ENCODE measurements around the gene COPB1.

Gene COPB1

DNA sequence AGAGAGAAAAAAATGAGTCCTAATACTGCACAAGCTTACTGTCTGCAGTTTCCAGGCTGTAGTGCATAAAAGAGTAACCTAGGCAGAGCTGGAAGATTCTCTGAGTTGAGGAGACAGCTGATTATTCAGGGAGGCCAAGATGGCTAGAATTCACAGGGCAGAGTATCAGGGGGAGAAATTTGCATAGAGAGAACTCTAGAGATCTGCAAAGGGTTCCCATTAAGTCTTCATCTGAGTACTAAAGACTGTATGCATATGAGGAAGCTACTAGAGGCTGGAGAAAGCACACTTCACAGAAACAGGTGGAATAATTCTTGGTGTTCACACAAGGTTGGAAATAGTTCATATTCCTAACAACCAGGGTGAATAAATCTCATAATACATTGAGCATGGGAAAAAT lies 74.0 kb downstream of the COPB1 start:
- DNase-seq: no peak

GRCh38 chr11:14424096-14424495 lies 75.5 kb downstream of the COPB1 start:
- no peak for DNase-seq

GRCh38 chr11:14423633-14424032 lies 76.0 kb downstream of the COPB1 start:
- no peak for DNase-seq

- DNase-seq: no peak
Measured at GRCh38 chr11:14422814-14423182, 76.8 kb downstream of the COPB1 start.

GRCh38 chr11:14422052-14422813 lies 77.4 kb downstream of the COPB1 start:
- peak in 53 of 58 donors; percentile 2 to 78 (median 38) for DNase-seq

GRCh38 chr11:14420223-14420622 lies 79.4 kb downstream of the COPB1 start:
- no peak for DNase-seq

DNA sequence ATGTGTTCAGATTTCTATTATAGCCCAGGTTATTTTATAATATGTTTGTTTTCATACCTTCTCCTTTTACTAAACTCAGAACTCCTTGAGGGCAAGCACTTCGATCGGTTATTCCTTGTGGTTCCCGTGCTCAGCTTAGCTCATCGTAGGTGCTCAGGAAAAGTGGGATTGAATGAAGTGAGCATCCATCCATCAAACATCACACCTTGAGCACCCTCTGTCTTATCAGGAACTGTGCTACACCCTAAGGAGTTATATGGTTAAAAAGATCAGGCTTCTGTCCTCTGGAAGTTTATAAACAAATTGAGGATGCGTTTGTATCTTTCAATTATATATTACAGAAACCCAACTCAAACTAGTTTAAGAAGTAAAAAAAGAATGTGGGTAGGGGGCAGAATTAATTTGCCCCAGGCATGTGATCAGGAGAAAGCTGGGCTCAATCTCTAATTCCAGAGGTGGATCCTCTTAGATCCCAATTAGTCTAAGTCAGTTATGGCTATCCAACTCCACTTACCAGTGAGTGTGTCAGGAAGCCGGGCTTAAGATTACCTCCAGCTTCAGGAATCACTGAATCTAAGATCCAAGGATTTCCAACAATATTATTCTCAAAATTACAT lies 80.7 kb downstream of the COPB1 start:
- DNase-seq: no peak

- DNase-seq: peak in 4 of 58 donors; percentile 4 to 28 (median 14)
Measured at GRCh38 chr11:14417617-14418374, 81.8 kb downstream of the COPB1 start.

DNA sequence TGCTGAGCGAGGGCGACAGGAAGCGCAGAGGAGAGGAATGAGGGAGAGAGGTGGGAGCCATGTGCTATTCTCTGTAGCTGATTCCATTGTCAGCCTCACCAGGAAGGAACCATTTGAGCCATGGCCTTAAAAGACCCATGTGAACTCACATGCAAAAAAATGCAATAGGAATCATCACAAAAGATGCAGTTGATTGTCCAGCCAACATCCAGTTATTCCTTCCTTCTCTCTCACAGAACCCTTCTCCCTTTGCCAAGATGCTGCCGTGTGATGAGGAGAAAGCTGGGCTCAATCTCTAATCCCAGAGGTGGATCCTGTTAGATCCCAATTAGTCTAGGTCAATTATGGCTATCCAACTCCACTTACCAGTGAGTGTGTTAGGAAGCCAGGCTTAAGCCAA lies 82.4 kb downstream of the COPB1 start:
- DNase-seq: peak in 1 of 58 donors; percentile 21

- DNase-seq: no peak
Measured at GRCh38 chr11:14414470-14415461, 84.8 kb downstream of the COPB1 start.

DNA sequence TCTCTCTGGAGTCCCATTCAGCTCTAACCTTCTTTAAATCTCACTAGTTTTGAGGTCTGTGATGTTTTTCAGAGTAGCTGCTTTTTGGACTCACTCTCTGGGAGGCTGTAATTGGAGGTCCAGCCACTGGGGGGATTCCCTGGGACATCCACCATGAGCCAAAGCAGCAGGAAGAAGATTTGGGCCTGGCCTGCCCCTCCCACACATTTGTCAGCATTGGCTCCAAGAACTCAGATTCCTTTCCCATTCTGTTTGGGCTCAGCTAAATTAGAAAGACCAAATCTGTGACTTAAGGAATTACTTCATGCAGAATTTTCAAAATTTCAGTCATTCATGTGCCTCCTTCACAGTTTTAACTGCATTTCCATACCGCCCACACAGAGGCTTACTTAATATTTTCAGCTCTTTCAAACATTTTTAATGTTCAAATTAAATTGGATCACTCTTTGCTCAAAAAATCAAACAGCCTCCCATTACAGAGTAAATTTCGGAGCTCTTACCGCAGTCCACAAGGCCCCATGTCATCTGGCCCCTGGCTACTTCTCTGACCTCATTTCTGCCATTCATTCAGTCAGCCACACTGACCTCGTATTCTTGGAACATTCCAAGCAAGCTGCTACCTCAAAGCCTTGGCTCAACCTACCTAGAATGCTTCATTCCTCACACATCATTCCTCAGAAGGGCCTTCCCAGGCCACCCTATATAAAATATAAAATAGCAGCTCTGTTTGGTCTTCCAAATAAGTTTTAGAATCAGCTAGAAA lies 86.1 kb downstream of the COPB1 start:
- peak in 2 of 58 donors; percentile 6 to 43 for DNase-seq

DNA sequence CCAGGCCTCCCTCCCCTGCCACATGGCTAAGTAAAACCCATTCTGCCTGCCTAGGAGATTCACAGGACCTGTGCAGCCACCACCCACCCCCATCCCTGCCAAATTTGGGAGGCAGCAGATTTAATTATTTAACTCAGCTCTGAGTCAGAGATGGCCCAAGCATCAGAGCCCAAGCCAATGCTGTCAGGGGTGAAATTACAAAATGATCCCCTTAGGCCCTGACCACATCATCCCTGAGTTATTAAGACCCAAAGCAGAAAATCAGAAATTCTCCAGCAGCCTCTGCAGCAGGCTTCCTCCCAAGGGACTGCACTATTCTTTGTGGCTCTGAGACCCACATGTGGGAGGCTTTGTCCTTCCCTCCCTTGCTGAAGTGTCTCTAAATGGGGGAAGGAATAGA lies 87.8 kb downstream of the COPB1 start:
- DNase-seq: no peak

GRCh38 chr11:14409891-14410290 lies 89.7 kb downstream of the COPB1 start:
- DNase-seq: no peak

- no peak for DNase-seq
Measured at GRCh38 chr11:14408612-14409011, 91.0 kb downstream of the COPB1 start.
